OCI-M1 (cell line): ENCODE data around the gene TBRG4.
A peak's percentile ranks its signal among the peaks of the same experiment; 100 is the strongest.

Experiments
- DNase-seq: peaks from one replicate; lab custom pipeline; 2025; lab: John Stamatoyannopoulos, UW

Gene TBRG4

GRCh38 chr7:45089341-45089891, 22.1 kb downstream of the TBRG4 start:
- peak; percentile 20 for DNase-seq

- DNase-seq, result no peak
These were observed 22.6 kb downstream of the TBRG4 start, which contains the start of gene NACAD for GRCh38 chr7:45088821-45089340. Gene NACAD, minus strand, starts transcription at chr7:45088969. Its CDS starts 75 bp downstream, at chr7:45088894.

DNA sequence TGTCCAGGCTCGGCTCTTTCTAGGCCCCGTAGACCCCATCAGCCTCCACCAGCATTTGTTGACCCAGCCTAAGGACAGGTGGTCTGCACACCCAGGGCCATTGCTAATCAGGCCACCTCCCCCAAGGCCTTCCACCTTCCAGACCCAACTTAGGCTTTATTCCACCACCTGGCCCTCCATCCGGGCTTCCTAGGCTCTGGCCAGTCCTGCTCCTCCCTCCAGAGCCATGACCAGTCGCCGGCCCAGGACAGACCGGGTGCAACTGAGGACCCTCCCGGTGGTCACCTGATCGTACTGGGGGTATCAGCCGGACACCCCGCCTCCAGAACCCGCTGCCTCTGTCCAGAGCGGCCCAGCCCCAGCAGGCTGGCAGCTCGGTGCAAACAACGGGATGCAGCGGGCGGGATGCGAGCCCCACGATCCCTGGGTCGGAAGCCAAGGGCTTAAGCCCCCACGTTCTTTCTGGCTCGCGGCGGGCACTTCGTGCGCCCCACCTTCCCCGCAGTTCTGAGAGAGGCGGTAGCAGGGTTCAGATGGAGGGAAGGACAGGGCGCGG, 23.3 kb downstream of the TBRG4 start:
- no peak for DNase-seq

DNA sequence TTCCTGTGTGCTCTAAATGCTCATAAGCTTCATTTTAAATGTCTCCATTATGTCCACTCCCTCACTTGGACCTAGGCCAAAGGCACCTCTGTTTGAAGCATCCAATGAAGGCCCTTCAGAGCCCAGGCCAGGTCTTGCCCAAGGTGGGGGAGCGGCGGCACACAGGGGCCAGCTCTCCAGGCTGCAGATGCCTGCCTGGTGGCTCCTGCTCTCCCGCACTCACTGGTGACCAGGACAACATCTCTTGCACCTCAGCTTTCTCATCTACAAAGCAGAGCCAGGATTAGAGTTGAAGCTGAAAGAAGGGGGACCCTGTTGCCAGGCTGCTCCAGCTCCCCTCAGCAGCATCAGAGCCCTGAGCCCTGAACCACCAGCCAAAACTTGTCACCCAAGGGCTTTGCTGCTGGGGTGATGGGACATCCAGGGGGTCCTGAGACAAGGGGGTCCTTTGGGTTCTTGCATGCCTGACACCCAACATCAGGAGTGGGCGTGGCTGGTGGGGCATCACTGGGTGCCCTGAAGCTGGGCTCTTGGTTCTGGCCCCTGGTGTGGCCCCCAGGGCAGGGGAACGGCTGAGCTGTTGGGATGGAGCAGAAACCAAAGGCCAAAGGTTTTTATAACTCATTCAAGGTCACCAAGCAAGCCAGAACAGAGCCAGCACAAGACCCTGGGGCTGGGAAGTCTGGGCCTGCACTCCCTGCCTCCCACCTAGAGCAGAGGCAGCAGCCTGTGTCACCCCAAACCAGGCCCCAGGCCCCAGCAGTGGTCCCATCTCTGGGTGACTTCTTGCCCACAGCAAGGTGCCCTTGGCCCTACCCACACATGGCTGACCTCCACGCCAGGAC, 24.0 kb downstream of the TBRG4 start:
- DNase-seq, result no peak

- DNase-seq, result no peak
These were observed 25.0 kb downstream of the TBRG4 start for GRCh38 chr7:45086331-45087065.

DNA sequence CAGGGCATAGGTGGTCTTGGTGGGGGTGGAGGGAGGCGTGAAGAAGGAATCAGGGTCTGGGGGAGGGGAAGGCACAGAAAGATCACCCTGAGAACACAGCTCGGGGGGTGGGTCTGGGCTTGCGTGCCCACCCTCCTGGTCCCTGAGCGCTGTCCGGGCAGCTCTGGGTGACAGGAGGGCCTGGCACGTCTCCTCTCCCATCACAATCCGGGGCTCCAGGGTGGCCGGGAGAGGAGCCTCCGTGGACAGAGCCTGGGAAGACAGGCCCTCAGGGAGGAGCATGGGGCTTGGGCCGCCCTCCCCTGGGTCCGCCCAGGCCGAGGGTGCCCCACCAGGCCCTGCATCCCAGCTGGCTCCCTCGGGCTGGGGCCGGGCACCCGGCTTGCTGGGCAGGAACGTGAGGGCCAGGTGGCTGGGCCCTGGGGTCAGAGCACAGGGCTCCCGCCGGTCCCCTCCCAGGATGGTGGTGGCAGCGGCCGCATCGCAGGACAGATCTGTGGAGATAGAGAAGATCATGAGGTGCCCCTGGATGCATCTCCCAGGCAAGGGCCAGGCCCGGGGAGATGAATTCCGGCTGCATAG, 25.8 kb downstream of the TBRG4 start:
- no peak for DNase-seq

GRCh38 chr7:45084901-45085618, 26.4 kb downstream of the TBRG4 start:
- no peak for DNase-seq

- DNase-seq, result no peak
These were observed 27.2 kb downstream of the TBRG4 start for GRCh38 chr7:45084336-45084735.

DNA sequence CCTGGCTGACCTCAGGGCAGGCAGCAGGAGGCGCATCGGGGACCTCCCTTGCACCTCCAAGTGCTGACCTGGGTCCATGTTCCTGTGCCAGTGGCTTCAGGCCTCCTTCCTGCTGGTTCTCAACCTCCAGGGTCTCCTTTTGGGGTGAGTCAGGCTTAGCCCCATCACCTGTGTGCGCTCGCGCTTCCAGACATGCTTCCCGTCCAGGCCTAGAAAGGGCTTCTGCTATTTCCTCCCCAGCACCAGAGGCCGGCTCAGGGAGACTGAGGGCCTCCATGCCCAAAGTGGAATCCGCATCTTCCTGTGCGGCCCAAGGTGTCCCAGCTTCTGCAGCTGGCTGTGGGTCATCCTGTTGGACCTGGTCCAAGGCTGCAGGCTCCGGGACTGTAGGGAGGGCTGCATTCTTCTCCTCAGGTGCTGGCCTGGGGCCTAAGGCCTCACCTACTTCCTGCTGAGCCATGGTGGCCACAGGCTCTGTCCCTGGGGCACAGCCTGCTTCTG, 28.6 kb downstream of the TBRG4 start:
- DNase-seq, result no peak

DNA sequence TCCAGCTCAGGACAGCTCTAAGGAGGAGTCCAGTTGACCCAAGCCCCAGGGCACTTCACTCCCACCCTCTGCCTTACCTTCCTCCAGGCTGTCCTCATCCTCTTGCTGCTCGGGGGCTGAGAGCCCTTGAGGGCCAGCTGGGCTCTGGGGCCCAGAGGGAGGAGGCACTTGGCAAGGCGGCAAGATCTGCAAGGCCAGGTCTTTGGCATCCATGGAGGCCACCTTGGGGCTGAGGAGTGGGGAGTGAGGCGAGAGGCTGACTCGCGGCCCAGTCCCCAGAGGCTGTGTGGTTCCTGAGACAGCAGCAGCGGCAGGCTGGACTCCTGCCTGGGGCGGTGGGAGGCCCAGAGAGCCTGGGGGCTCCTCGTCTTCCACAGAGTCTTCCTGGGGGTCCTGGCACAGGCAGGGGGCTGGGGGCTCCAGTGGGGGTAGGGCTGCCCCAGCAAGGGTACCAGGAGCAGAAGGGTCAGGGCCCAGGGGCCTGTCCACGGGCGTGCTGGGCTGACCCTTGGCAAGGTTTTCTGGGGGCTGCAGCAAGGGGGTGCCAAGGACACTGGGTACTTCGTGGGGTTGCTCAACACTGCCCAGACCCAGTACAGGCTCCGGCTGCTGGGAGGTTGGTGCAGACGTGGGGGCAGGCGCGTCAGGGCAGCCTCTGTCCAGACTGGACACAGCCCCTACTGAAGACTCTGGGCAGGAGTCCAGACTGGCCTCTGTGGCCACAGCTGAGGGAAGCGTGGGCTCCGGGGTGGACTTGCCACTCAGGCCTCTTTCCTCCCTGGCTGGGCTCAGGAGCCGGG, 29.3 kb downstream of the TBRG4 start:
- DNase-seq, result no peak

DNA sequence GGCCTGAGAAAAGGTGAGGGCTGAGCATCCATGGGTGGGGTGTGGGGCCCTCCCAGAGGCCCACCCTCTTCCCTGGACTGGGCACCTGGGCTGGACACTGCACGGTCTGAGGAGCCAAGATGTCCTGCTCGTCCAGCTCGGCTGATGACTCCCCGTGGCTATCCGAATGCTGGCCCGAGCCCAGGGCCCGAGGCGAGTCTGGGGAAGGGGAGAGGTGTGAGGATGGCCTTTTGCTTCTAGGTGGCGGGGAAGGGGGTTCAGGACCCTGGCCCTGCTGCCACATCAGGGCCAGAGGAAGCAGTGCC, 29.9 kb downstream of the TBRG4 start:
- DNase-seq, result no peak

GRCh38 chr7:45080958-45081669, 30.4 kb downstream of the TBRG4 start:
- no peak for DNase-seq

- DNase-seq, result no peak
These were observed 31.1 kb downstream of the TBRG4 start for GRCh38 chr7:45080265-45080957.

GRCh38 chr7:45078125-45078681, 33.3 kb downstream of the TBRG4 start:
- DNase-seq, result peak; percentile 4

- no peak for DNase-seq
These were observed 33.9 kb downstream of the TBRG4 start for GRCh38 chr7:45077579-45077978.

- no peak for DNase-seq
These were observed 34.6 kb downstream of the TBRG4 start for GRCh38 chr7:45076946-45077345.

DNA sequence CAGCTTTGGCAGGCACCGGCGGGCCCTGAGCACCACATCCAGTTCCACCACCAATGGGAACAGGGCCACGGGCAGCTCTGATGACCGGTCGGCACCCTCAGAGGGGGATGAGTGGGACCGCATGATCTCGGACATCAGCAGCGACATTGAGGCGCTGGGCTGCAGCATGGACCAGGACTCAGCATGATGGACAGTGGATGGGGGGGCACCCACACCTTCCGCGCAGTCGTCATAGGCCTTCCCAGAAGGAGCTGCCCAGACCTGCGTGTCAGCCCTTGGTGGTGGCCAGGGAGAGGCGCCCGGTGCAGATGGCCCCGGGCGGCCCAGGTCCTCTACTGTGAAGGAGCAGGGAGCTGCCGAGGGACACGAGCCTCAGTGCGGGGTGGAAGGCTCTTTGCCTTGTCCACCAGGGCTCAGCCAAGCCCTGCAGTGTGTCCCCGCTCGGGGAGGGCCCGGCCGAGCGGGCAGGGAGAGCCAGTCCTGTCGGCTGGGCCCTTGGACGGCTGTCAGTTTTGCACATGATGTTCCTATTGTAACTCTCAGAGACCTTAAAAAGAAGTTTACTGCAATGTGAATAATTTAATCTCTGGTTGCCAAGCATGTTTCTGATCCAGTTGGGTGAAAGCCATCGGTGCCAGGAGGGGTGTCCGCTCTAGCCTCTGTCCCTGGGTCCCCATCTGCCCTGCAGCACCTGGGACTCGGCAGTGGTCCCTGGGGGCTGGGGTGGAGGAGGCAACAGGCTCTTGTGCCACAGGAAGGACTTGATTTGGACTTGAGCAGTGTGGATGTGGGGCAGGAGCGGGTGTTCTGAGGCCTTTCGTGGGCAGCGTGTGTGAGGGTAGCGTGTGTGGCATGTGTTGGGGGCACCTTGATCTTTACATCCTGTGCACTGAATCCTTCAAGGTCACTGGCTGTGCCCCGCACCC, 35.4 kb downstream of the TBRG4 start:
- no peak for DNase-seq

DNA sequence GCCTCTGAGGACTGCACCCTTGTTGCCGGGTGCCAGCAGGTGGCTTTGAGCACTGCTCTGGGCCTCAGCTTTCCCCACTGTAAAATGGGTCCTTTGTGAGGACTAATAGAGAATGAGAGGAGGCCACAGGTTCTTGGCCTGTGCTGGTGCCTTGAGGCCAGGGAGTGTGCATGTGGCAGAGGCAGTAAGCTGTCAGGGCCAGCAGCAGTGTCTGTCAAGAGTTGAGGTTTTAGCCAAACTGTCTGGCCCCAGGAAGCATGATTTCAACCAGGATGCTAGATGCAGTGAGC, 36.2 kb downstream of the TBRG4 start:
- no peak for DNase-seq
